ENCODE measurements around the gene PARVB.

Gene PARVB

DNA sequence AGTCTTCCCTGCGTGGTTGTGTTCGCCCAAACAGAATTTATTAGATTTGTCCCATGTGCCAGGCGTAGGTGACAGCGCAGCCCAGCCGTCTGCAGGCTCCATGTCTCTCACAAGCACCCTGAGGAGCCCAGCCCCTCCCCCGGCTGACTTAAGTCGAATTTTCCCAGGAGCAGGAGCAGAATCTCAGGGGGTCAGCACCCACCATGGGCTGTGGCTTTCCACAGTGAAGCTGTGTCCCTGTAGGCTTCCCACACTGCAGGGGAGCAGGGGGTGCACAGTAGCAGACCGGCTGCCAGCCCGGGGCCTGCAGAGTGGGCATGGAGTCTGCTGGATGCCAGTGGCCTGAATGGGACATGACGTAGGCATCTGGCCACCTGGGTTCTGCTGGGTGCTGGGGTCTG lies 172.6 kb downstream of the PARVB start:
- no peak overlapping the region for H3K4me3 ChIP-seq (ENCODE audit: low read depth in 1 of 5, low read length in 5 of 5)
- no peak overlapping the region for H3K9ac ChIP-seq (ENCODE audit: low read length in 5 of 5)
- peaks cover 0 to 7% (median 0%) of the 10 kb centered on the region in 5 donors for H3K36me3 ChIP-seq (ENCODE audit: control insufficient read depth in 5 of 5, insufficient read depth in 5 of 5, low read length in 5 of 5)
- H3K9me3 ChIP-seq (ENCODE audit: control insufficient read depth in 5 of 5, low read length in 5 of 5), result no peaks in the 10 kb centered on the region
- H3K4me1 ChIP-seq (ENCODE audit: control insufficient read depth in 5 of 5, insufficient read depth in 5 of 5, low read length in 5 of 5), result peaks cover 0 to 5% (median 0%) of the 10 kb centered on the region in 5 donors
- H3K27me3 ChIP-seq (ENCODE audit: control insufficient read depth in 5 of 5, insufficient read depth in 4 of 5, low read length in 5 of 5), result peaks cover 15 to 34% (median 22%) of the 10 kb centered on the region in 5 donors
- no peak overlapping the region for H3K27ac ChIP-seq (ENCODE audit: low read depth, low read length)

DNA sequence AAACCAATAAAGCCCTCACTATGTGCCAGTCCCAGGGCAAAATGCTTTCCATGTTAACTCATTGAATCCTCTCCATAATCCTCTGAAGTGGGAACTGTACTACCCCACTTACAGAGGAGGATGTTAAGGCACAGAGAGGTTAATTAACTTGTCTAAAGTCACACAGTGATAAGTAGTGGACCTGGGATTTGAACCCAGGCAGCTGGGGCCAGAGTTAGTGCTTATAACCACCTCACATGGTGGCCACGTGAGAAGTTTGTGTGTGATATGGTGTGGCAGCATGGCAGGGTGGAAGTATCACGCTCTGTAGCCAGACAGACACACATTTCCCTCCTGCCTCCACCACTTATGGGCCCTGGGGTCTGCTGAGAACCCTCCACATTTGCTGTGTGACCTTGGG lies 173.2 kb downstream of the PARVB start:
- no peak overlapping the region for H3K9ac ChIP-seq (ENCODE audit: low read length in 5 of 5)
- no peak overlapping the region for H3K4me3 ChIP-seq (ENCODE audit: low read depth in 1 of 5, low read length in 5 of 5)
- peaks cover 0 to 7% (median 0%) of the 10 kb centered on the region in 5 donors for H3K36me3 ChIP-seq (ENCODE audit: control insufficient read depth in 5 of 5, insufficient read depth in 5 of 5, low read length in 5 of 5)
- H3K9me3 ChIP-seq (ENCODE audit: control insufficient read depth in 5 of 5, low read length in 5 of 5), result no peaks in the 10 kb centered on the region
- H3K4me1 ChIP-seq (ENCODE audit: control insufficient read depth in 5 of 5, insufficient read depth in 5 of 5, low read length in 5 of 5), result peaks cover 0 to 5% (median 0%) of the 10 kb centered on the region in 5 donors
- H3K27ac ChIP-seq (ENCODE audit: low read depth, low read length), result no peak overlapping the region
- H3K27me3 ChIP-seq (ENCODE audit: control insufficient read depth in 5 of 5, insufficient read depth in 4 of 5, low read length in 5 of 5), result peaks cover 15 to 39% (median 26%) of the 10 kb centered on the region in 5 donors

DNA sequence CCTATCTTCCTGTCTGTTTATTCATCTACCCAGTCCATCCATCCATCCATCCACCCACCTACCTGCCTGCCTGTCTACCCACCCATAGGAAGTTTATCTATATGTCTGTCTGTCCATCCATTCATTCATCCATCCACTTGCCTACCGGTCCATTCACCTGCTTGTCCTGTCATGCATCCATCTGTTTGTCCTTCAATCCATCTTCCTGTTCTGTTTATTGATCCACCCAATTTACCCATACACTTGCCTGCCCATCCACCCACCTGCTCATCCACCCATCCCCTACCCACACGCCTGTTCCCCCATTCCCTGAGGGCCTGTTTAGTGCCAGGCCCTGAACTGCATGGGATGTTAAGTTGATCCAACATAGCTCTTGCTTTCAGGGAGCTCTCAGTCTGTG lies 175.1 kb downstream of the PARVB start:
- H3K4me1 ChIP-seq (ENCODE audit: control insufficient read depth in 5 of 5, insufficient read depth in 5 of 5, low read length in 5 of 5), result peaks cover 0 to 5% (median 0%) of the 10 kb centered on the region in 5 donors
- peaks cover 0 to 8% (median 2%) of the 10 kb centered on the region in 5 donors for H3K36me3 ChIP-seq (ENCODE audit: control insufficient read depth in 5 of 5, insufficient read depth in 5 of 5, low read length in 5 of 5)
- H3K27me3 ChIP-seq (ENCODE audit: control insufficient read depth in 5 of 5, insufficient read depth in 4 of 5, low read length in 5 of 5), result peaks cover 14 to 44% (median 26%) of the 10 kb centered on the region in 5 donors
- H3K9ac ChIP-seq (ENCODE audit: low read length in 5 of 5), result no peak overlapping the region
- H3K27ac ChIP-seq (ENCODE audit: low read depth, low read length), result no peak overlapping the region
- H3K4me3 ChIP-seq (ENCODE audit: low read depth in 1 of 5, low read length in 5 of 5), result no peak overlapping the region
- H3K9me3 ChIP-seq (ENCODE audit: control insufficient read depth in 5 of 5, low read length in 5 of 5), result no peaks in the 10 kb centered on the region

DNA sequence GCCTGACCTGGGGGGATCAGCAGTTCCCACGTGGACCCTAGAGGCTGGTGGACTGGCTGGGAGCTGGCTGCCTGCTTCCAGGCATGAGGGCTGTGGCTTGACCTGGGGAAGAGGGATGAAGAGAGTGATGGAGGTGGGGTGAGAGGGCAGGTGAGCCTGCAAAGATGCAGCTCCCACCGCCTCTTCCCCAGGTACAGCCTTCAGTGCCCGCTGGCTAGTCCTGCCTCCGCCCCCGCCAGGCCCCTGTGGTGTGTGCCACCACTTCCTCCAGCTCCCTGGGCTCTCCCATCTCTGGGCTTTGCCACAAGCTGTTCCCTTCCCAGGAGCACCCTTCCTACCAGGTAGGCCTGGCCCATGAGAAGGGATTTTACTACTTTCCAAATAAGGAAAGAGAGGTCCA lies 175.8 kb downstream of the PARVB start:
- peaks cover 0 to 5% (median 0%) of the 10 kb centered on the region in 5 donors for H3K4me1 ChIP-seq (ENCODE audit: control insufficient read depth in 5 of 5, insufficient read depth in 5 of 5, low read length in 5 of 5)
- H3K4me3 ChIP-seq (ENCODE audit: low read depth in 1 of 5, low read length in 5 of 5), result no peak overlapping the region
- no peak overlapping the region for H3K9ac ChIP-seq (ENCODE audit: low read length in 5 of 5)
- H3K27me3 ChIP-seq (ENCODE audit: control insufficient read depth in 5 of 5, insufficient read depth in 4 of 5, low read length in 5 of 5), result peaks cover 14 to 45% (median 26%) of the 10 kb centered on the region in 5 donors
- no peaks in the 10 kb centered on the region for H3K9me3 ChIP-seq (ENCODE audit: control insufficient read depth in 5 of 5, low read length in 5 of 5)
- no peak overlapping the region for H3K27ac ChIP-seq (ENCODE audit: low read depth, low read length)
- H3K36me3 ChIP-seq (ENCODE audit: control insufficient read depth in 5 of 5, insufficient read depth in 5 of 5, low read length in 5 of 5), result peaks cover 0 to 12% (median 2%) of the 10 kb centered on the region in 5 donors

DNA sequence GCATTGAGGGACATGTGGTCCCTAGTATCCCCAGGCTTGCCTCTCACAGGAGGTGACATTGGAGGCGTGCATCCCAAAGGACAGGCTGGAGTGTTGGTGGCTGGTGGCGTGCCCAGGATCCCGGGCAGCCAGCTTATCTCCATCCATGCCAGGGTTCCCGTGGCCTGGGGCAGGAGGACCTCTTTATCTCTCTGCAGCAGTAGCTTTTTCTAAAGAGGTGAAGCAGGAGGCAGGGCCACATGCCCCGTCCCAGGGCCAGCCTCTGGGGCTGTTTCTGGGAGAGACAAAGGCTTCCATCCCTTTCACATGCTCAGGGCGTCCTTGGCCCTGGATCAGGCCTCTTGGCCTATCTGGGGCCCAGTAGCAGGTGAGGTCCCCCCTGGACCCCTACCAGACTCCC lies 176.3 kb downstream of the PARVB start:
- no peak overlapping the region for H3K4me3 ChIP-seq (ENCODE audit: low read depth in 1 of 5, low read length in 5 of 5)
- peaks cover 0 to 14% (median 2%) of the 10 kb centered on the region in 5 donors for H3K36me3 ChIP-seq (ENCODE audit: control insufficient read depth in 5 of 5, insufficient read depth in 5 of 5, low read length in 5 of 5)
- no peak overlapping the region for H3K9ac ChIP-seq (ENCODE audit: low read length in 5 of 5)
- peaks cover 0 to 5% (median 0%) of the 10 kb centered on the region in 5 donors for H3K4me1 ChIP-seq (ENCODE audit: control insufficient read depth in 5 of 5, insufficient read depth in 5 of 5, low read length in 5 of 5)
- H3K9me3 ChIP-seq (ENCODE audit: control insufficient read depth in 5 of 5, low read length in 5 of 5), result no peaks in the 10 kb centered on the region
- H3K27ac ChIP-seq (ENCODE audit: low read depth, low read length), result no peak overlapping the region
- H3K27me3 ChIP-seq (ENCODE audit: control insufficient read depth in 5 of 5, insufficient read depth in 4 of 5, low read length in 5 of 5), result peaks cover 9 to 43% (median 31%) of the 10 kb centered on the region in 5 donors

DNA sequence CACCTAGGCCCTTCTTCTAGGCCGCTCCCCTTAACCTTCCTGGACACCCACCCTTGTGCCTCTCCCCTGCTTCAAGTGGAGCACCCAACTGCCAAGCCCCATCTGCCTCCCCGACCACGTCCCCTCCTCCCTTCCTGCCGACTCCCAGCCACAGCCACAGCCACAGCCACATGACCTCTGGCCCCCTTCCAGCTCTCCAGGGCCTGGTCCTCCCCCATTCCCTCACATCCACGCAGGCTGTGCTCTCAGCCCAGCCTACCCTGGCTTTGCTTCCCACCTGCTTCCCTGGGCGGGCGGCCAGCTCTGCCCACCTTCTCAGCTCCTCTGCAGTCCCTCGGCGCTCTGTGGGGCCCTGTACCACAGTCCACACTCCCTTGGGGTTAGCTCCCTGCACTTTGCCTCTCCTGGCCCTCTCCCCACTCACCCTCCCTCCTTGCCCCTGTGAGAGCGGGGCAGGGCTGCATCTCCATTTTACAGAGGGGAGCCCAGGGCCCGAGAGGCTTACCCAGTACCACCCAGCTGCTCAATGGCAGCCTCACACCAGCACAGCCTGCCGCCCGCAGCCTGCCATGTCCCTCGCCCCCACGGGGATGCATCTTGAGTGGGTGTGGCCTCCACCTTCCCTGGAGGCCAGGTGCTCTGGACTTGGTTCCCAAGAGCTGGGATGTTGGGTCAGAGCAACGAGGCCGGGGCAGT lies 176.9 kb downstream of the PARVB start:
- Histone ChIP-seq H3K4me3 (ENCODE audit: low read depth in 1 of 5, low read length in 5 of 5) (no peak overlapping the region), H3K27ac (ENCODE audit: low read depth, low read length) (no peak overlapping the region), H3K27me3 (ENCODE audit: control insufficient read depth in 5 of 5, insufficient read depth in 4 of 5, low read length in 5 of 5) (peaks cover 9 to 44% (median 31%) of the 10 kb centered on the region in 5 donors), H3K9ac (ENCODE audit: low read length in 5 of 5) (no peak overlapping the region), H3K36me3 (ENCODE audit: control insufficient read depth in 5 of 5, insufficient read depth in 5 of 5, low read length in 5 of 5) (peaks cover 0 to 17% (median 2%) of the 10 kb centered on the region in 5 donors), H3K9me3 (ENCODE audit: control insufficient read depth in 5 of 5, low read length in 5 of 5) (no peaks in the 10 kb centered on the region), H3K4me1 (ENCODE audit: control insufficient read depth in 5 of 5, insufficient read depth in 5 of 5, low read length in 5 of 5) (peaks cover 0 to 5% (median 0%) of the 10 kb centered on the region in 5 donors)

DNA sequence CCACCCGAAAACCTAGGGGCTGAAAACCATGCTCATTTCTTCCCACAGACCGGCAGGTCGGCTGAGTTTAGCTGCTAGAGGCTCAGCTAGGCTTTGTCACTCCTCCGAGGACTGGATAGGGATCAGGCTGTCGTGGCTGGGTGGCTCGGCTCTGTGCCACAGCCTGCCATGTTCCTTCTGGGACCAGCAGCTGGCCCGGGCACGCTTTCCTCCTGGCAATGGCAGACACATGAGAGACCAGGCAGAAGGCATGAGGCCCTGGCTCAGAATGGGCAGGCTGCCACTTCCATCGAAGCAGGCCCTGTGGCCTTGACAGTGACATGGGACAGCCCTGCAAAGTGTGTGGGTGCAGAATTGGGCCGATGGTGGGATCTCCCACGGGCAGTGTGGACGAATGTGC lies 177.6 kb downstream of the PARVB start:
- Histone ChIP-seq H3K27ac (ENCODE audit: low read depth, low read length) (no peak overlapping the region), H3K36me3 (ENCODE audit: control insufficient read depth in 5 of 5, insufficient read depth in 5 of 5, low read length in 5 of 5) (peaks cover 0 to 17% (median 2%) of the 10 kb centered on the region in 5 donors), H3K4me3 (ENCODE audit: low read depth in 1 of 5, low read length in 5 of 5) (no peak overlapping the region), H3K9ac (ENCODE audit: low read length in 5 of 5) (no peak overlapping the region), H3K9me3 (ENCODE audit: control insufficient read depth in 5 of 5, low read length in 5 of 5) (no peaks in the 10 kb centered on the region), H3K27me3 (ENCODE audit: control insufficient read depth in 5 of 5, insufficient read depth in 4 of 5, low read length in 5 of 5) (peaks cover 12 to 41% (median 29%) of the 10 kb centered on the region in 5 donors), H3K4me1 (ENCODE audit: control insufficient read depth in 5 of 5, insufficient read depth in 5 of 5, low read length in 5 of 5) (peaks cover 0 to 5% (median 0%) of the 10 kb centered on the region in 5 donors)

DNA sequence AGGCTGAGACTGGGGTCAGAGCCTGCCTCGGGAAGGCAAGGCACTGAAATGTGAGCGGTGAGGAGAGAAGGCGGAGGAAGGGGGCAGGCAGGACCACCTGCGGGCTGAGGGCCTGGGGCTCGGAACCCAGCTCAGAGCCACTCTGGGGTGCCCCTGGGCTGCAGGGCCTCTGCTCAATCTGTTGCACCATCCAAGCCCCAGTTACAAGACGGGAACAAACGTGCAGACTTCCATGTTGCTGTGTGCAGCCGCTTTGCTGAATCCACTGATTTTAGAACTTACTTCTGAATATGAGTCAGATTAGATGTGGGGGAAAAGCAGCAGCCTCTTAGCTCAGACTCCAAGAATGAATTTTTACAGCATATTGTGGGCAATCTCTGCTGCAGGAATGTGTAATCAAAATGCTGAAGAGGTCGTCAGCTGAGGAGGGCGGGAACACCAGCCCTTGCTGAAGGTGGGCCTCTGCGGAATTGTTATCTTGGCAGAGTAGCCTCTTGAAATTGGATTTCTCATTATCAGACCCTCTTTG lies 178.2 kb downstream of the PARVB start:
- Histone ChIP-seq H3K27ac (ENCODE audit: low read depth, low read length) (no peak overlapping the region), H3K9me3 (ENCODE audit: control insufficient read depth in 5 of 5, low read length in 5 of 5) (no peaks in the 10 kb centered on the region), H3K27me3 (ENCODE audit: control insufficient read depth in 5 of 5, insufficient read depth in 4 of 5, low read length in 5 of 5) (peaks cover 6 to 38% (median 29%) of the 10 kb centered on the region in 5 donors)

DNA sequence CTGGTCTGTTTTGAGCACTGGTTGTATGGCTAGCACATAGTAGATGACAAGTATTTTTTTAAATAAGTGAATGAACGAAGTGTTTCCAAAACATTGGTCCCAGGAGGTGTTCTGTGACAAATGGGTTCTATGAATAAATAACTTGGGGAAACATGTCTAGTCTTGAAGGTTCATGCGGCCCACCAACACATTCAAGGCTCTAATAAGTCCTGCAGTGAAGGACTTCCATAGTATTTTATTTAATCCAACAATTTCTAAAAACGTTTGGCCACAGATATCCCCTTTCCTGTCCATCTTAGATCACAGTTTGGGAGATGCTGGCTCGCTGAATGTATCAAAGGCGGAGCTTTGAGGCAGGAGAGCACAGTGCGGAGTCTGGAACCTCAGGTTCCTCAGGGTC lies 179.1 kb downstream of the PARVB start:
- peaks cover 0 to 5% (median 0%) of the 10 kb centered on the region in 5 donors for H3K4me1 ChIP-seq (ENCODE audit: control insufficient read depth in 5 of 5, insufficient read depth in 5 of 5, low read length in 5 of 5)
- no peak overlapping the region for H3K4me3 ChIP-seq (ENCODE audit: low read depth in 1 of 5, low read length in 5 of 5)
- H3K27ac ChIP-seq (ENCODE audit: low read depth, low read length), result no peak overlapping the region
- peaks cover 0 to 15% (median 2%) of the 10 kb centered on the region in 5 donors for H3K36me3 ChIP-seq (ENCODE audit: control insufficient read depth in 5 of 5, insufficient read depth in 5 of 5, low read length in 5 of 5)
- H3K9ac ChIP-seq (ENCODE audit: low read length in 5 of 5), result no peak overlapping the region
- H3K27me3 ChIP-seq (ENCODE audit: control insufficient read depth in 5 of 5, insufficient read depth in 4 of 5, low read length in 5 of 5), result peaks cover 5 to 38% (median 29%) of the 10 kb centered on the region in 5 donors
- peaks cover 0 to 4% (median 0%) of the 10 kb centered on the region in 5 donors for H3K9me3 ChIP-seq (ENCODE audit: control insufficient read depth in 5 of 5, low read length in 5 of 5)

More for the DNA sequence above, 178.2 kb downstream of the PARVB start:
- Histone ChIP-seq H3K36me3 (ENCODE audit: control insufficient read depth in 5 of 5, insufficient read depth in 5 of 5, low read length in 5 of 5) (peaks cover 0 to 15% (median 2%) of the 10 kb centered on the region in 5 donors), H3K4me3 (ENCODE audit: low read depth in 1 of 5, low read length in 5 of 5) (no peak overlapping the region), H3K4me1 (ENCODE audit: control insufficient read depth in 5 of 5, insufficient read depth in 5 of 5, low read length in 5 of 5) (peaks cover 0 to 5% (median 0%) of the 10 kb centered on the region in 5 donors), H3K9ac (ENCODE audit: low read length in 5 of 5) (no peak overlapping the region)
